Measurements from ENCODE around the gene TRIAP1.

TRIAP1 gene

GRCh38 chr12:120425797-120426196, 20.4 kb downstream of the TRIAP1 start:
- DNase-seq, result no peak

DNA sequence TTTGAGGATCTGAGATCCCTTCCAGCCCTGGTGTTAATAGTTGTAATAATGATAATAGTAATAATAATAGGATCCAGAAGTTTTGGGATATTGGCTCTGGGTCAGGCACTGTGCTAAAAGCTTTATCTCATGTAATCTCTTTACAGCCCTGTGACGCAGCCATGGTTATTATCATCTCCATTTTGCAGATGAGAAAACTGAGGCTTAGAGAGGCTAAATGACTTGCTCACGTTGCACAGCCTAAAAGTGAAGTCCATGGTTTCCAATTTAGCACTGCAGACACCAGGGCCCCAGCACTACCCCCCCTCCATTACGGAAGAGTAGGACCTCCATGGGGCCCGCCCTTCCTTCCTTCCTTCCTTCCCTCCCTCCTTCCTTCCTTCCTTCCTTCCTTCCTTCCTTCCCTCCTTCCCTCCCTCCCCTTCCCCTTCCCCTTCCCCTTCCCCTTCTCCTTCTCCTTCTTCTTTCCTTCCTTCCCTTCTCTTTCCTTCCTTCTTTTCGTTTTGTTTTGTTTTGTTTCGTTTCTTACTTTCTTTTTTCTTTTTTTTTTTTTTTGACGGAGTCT, 23.2 kb downstream of the TRIAP1 start:
- DNase-seq, result no peak

GRCh38 chr12:120421701-120422100, 24.5 kb downstream of the TRIAP1 start:
- DNase-seq, result no peak

DNA sequence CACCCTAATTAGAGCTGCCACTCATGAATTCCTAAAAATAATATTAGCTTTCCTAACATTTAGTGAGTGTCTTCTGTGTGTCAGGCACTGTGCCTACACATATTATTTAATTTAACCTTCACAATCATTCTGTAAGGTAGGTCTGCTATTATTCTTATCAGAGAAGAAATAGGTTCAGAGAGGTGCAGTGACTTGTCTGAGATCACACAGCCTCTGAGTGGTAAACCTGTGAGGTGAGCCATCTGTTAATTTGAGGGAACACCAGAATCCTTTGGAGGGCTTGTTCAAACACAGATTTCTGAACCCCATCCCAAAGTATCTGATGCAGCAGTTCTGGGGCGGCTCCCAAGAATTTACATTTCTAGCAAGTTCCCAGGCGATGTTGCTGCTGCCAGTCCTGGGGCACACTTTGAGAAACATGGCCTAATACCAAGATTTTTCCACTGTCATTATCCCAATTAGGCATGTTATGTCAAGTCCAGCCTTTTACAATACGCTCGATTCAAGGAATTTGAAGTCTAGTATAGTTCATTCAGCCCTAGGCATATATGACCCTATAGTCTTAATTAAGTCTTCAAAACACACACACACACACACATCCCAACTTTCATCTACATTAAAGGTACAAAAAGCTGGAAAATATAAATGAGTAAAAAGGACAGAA, 28.1 kb downstream of the TRIAP1 start:
- DNase-seq, result no peak

- DNase-seq, result no peak
Observed at GRCh38 chr12:120416490-120417216, 29.5 kb downstream of the TRIAP1 start.

DNA sequence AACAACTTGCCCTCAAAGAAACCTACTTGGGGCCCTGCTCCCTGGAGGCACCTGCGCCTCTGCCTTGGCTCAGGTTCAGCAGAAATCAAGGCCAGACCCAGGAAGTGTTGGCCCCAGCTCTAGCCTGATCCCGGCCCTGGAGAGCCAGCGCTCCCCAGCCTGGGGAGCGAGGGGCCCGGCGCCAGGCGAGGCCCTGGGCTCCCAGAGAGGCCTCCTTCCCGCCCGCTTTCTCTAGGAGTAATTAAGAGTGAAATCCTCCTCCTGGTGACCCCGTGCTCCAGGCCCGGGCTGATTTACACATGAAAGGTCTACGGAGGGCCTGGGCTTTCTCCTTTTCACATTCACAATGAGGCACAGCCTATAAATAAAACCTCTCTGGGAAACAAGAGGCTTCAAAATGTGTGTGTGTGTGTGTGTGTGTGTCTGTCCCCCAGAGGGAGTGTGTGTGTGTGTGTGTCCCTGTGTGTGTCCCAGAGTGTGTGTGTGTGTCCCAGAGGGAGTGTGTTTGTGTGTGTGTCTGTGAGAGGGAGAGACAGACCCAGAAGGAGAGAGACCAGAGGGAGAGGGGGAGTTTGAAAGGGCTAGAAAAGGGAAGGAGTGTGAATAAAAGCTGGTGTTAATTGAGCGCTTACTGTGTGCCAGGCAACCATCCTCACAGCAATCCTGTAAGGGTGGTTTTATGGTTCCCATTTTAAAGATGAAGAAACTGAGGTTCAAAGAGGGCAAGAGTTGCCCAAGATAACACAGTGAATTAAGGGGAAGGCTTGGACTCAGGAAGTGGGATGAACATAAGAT, 32.1 kb downstream of the TRIAP1 start:
- no peak for DNase-seq

- no peak for DNase-seq
Observed at GRCh38 chr12:120412421-120412820, 33.8 kb downstream of the TRIAP1 start.

GRCh38 chr12:120408771-120409170, 37.4 kb downstream of the TRIAP1 start:
- no peak for DNase-seq

DNA sequence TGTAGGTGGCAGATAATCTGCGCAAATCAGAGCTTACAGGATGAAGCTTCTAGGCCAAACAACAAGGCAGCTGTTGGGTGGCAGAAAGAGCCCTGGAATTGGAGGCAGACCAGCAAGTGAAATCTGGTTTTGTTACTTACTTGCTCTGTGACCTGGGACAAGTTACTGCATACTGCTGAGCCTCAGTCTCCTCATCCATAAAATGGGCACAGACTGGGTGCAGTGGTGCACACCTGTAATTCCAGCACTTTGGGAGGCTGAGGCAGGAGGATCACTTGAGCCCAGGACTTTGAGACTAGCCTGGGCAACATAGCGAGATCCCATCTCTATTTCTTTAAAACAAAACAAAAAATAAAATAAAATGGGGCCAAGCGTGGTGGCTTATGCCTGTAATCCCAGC, 39.6 kb downstream of the TRIAP1 start:
- no peak for DNase-seq

- no peak for DNase-seq
Observed at GRCh38 chr12:120406069-120406468, 40.1 kb downstream of the TRIAP1 start.

GRCh38 chr12:120404271-120404670, 41.9 kb downstream of the TRIAP1 start:
- DNase-seq, result no peak

DNA sequence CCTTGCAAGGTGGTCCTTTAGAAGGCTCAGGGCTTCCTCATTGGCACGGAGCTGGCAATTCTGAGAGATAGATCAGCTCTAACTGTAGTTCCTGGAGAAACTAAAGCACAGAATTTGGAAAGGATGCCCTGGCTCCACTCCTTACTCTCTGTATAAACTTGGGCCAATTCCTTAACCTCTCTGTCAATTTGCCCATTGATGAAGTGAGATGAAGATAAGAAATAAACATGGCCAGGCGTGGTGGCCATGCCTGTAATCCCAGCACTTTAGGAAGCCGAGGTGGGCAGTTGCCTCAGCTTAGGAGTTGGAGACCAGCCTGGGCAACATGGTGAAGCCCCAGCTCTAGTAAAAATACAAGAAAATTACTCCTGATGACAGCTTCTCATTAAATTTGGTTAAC, 42.3 kb downstream of the TRIAP1 start:
- DNase-seq, result no peak

- DNase-seq, result no peak
Observed at GRCh38 chr12:120402217-120402616, 44.0 kb downstream of the TRIAP1 start.

- DNase-seq, result no peak
Observed at GRCh38 chr12:120399531-120399930, 46.7 kb downstream of the TRIAP1 start.

GRCh38 chr12:120397824-120398540, 48.2 kb downstream of the TRIAP1 start:
- DNase-seq, result no peak

- no peak for DNase-seq
Observed at GRCh38 chr12:120394483-120395367, 51.5 kb downstream of the TRIAP1 start.

All from Kasumi-1 (cell line).